Mesendoderm (in vitro differentiated cells): Measurements from ENCODE around the gene SCN4B.
A peak's percentile ranks its signal among the peaks of the same experiment; 100 is the strongest.

Source experiments
- DNase-seq: peaks from one replicate; pipeline ENCODE4 v3.0.0; 2013
- H2AK5ac ChIP-seq: 2 replicates; pipeline ENCODE4 v1.6.1; 2013; ENCODE audit warnings: low read length, inconsistent platforms
- H2BK120ac ChIP-seq: 2 replicates; pipeline ENCODE4 v1.6.1; 2013; ENCODE audit warnings: low read depth, mild to moderate bottlenecking, low read length, moderate library complexity, mixed read lengths
- H2BK15ac ChIP-seq: replicated peaks from 2 replicates; pipeline ENCODE4 v1.6.1; 2013; ENCODE audit warnings: low read depth, mild to moderate bottlenecking, moderate library complexity
- H2BK5ac ChIP-seq: 2 replicates; pipeline ENCODE4 v1.6.1; 2013; ENCODE audit warnings: low read length, inconsistent platforms
- H3K18ac ChIP-seq: 2 replicates; pipeline ENCODE4 v1.6.1; 2013; ENCODE audit warnings: mild to moderate bottlenecking, low read length, mixed read lengths
- H3K23ac ChIP-seq: one replicate; pipeline ENCODE4 v1.6.1; 2013; ENCODE audit warnings: low read length
- H3K27ac ChIP-seq: 2 replicates; pipeline ENCODE4 v1.5.1; 2013; ENCODE audit warnings: low read depth, mild to moderate bottlenecking, inconsistent platforms, low read length, moderate library complexity
- H3K27me3 ChIP-seq: 2 replicates; pipeline ENCODE4 v1.6.1; 2013; ENCODE audit warnings: low read length, control low read depth, mild to moderate bottlenecking, inconsistent platforms; ENCODE audit not compliant: insufficient read depth, poor library complexity
- H3K36me3 ChIP-seq: 2 replicates; pipeline ENCODE4 v1.6.1; 2013; ENCODE audit warnings: low read length, inconsistent platforms; ENCODE audit not compliant: control insufficient read depth, insufficient read depth
- H3K4ac ChIP-seq: one replicate; pipeline ENCODE4 v1.6.1; 2013; ENCODE audit warnings: low read depth, mild to moderate bottlenecking, low read length, moderate library complexity
- H3K4me1 ChIP-seq: 2 replicates; pipeline ENCODE4 v1.6.1; 2013; ENCODE audit warnings: low read depth, low read length, inconsistent platforms; ENCODE audit not compliant: control insufficient read depth
- H3K4me2 ChIP-seq: 2 replicates; pipeline ENCODE4 v1.6.1; 2013; ENCODE audit warnings: low read length
- H3K4me3 ChIP-seq: 2 replicates; pipeline ENCODE4 v1.5.1; 2013; ENCODE audit warnings: mild to moderate bottlenecking, low read length
- H3K56ac ChIP-seq: one replicate; pipeline ENCODE4 v1.6.1; 2013; ENCODE audit warnings: low read length
- H3K79me1 ChIP-seq: 2 replicates; pipeline ENCODE4 v1.6.1; 2013; ENCODE audit warnings: low read length, inconsistent platforms
- H3K79me2 ChIP-seq: 2 replicates; pipeline ENCODE4 v1.6.1; 2013; ENCODE audit warnings: mild to moderate bottlenecking, low read length; ENCODE audit not compliant: control insufficient read depth, insufficient read depth
- H3K9ac ChIP-seq: 2 replicates; pipeline ENCODE4 v1.6.1; 2013; ENCODE audit warnings: low read length, inconsistent platforms
- H4K5ac ChIP-seq: one replicate; pipeline ENCODE4 v1.6.1; 2013; ENCODE audit warnings: low read length
- H4K8ac ChIP-seq: one replicate; pipeline ENCODE4 v1.6.1; 2013; ENCODE audit warnings: low read depth, mild to moderate bottlenecking, control low read depth, low read length, moderate library complexity
- WGBS: extraction: QIAGEN DNeasy Blood & Tissue Kit; methylation state at CpG from one replicate; pipeline ENCODE4 v1.1.7; 2013; ENCODE audit warnings: low lambda C conversion rate, missing lambda C conversion rate; ENCODE audit not compliant: insufficient coverage; ENCODE audit errors: extremely low coverage; 5-methylcytosine and 5-hydroxymethylcytosine counted together

The SCN4B gene

DNA sequence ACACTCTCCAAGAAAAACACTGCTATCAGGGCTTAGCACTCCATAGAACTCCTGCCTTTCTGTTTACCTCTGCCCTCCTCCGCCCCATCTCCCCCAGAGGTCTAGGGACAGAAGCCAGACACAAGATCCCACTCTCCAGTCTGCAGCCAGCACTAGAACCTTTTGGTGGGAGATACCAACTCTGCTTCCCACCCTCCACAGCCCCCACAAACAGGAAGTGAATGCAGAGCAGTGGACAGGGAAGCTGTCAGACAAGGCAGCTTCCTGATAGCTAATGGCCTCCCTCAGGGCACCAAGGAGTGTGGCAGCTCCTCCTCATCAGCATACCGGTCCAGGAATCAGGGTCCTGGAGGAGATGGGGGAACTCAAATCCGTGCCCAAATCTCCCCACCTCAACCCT, 5.1 kb downstream of the SCN4B start:
- H3K56ac ChIP-seq, result peak overlapping the region; percentile 28
- no peaks in the 10 kb centered on the region for H3K79me2 ChIP-seq
- no peaks in the 10 kb centered on the region for H3K4me1 ChIP-seq
- no CpG with 5 or more reads among the region's 3 CpGs for WGBS
- H4K5ac ChIP-seq, result no peak overlapping the region
- H2AK5ac ChIP-seq, result no peak overlapping the region
- H3K18ac ChIP-seq, result no peak overlapping the region
- no peak overlapping the region for H2BK120ac ChIP-seq
- H3K79me1 ChIP-seq, result no peaks in the 10 kb centered on the region
- no peak overlapping the region for H3K4me3 ChIP-seq
- no peaks in the 10 kb centered on the region for H3K36me3 ChIP-seq
- no peak overlapping the region for H4K8ac ChIP-seq
- no peak overlapping the region for H3K27ac ChIP-seq
- DNase-seq, result peak; percentile 82
- no peak overlapping the region for H3K9ac ChIP-seq
- H2BK15ac ChIP-seq, result no peak overlapping the region
- no peak overlapping the region for H2BK5ac ChIP-seq
- no peak overlapping the region for H3K23ac ChIP-seq
- peaks cover 13% of the 10 kb centered on the region for H3K27me3 ChIP-seq
- H3K4me2 ChIP-seq, result no peak overlapping the region
- no peak overlapping the region for H3K4ac ChIP-seq

DNA sequence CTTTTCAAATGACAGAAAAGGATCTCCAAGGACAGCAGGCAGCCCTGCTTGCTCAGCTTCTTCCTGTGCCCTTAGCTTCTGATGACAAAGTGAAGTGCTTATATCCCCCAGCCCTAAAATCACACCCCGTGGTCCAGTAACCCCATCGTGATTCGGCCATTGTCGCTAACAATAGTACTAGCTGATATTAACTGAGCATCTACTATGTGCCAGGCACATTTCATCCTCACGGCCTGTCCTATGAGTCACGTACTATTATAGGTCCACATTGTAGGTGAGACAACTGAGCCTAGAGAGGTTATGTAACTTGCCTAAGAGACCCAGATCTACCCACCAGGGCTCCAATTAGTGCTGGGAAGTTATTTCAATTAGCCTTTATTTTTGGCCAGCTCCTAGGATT, 6.1 kb downstream of the SCN4B start:
- no peak overlapping the region for H3K18ac ChIP-seq
- H3K36me3 ChIP-seq, result no peaks in the 10 kb centered on the region
- no CpG with 5 or more reads among the region's 6 CpGs for WGBS
- H3K27me3 ChIP-seq, result peaks cover 7% of the 10 kb centered on the region
- H3K27ac ChIP-seq, result no peak overlapping the region
- no peak overlapping the region for H3K9ac ChIP-seq
- H4K8ac ChIP-seq, result no peak overlapping the region
- H3K4me2 ChIP-seq, result peak overlapping the region; percentile 8
- H3K4me3 ChIP-seq, result no peak overlapping the region
- H3K56ac ChIP-seq, result no peak overlapping the region
- DNase-seq, result no peak
- no peak overlapping the region for H3K23ac ChIP-seq
- no peak overlapping the region for H2BK120ac ChIP-seq
- H2AK5ac ChIP-seq, result no peak overlapping the region
- H2BK15ac ChIP-seq, result no peak overlapping the region
- H2BK5ac ChIP-seq, result no peak overlapping the region
- no peaks in the 10 kb centered on the region for H3K79me2 ChIP-seq
- H3K4ac ChIP-seq, result no peak overlapping the region
- no peaks in the 10 kb centered on the region for H3K4me1 ChIP-seq
- no peaks in the 10 kb centered on the region for H3K79me1 ChIP-seq
- no peak overlapping the region for H4K5ac ChIP-seq

DNA sequence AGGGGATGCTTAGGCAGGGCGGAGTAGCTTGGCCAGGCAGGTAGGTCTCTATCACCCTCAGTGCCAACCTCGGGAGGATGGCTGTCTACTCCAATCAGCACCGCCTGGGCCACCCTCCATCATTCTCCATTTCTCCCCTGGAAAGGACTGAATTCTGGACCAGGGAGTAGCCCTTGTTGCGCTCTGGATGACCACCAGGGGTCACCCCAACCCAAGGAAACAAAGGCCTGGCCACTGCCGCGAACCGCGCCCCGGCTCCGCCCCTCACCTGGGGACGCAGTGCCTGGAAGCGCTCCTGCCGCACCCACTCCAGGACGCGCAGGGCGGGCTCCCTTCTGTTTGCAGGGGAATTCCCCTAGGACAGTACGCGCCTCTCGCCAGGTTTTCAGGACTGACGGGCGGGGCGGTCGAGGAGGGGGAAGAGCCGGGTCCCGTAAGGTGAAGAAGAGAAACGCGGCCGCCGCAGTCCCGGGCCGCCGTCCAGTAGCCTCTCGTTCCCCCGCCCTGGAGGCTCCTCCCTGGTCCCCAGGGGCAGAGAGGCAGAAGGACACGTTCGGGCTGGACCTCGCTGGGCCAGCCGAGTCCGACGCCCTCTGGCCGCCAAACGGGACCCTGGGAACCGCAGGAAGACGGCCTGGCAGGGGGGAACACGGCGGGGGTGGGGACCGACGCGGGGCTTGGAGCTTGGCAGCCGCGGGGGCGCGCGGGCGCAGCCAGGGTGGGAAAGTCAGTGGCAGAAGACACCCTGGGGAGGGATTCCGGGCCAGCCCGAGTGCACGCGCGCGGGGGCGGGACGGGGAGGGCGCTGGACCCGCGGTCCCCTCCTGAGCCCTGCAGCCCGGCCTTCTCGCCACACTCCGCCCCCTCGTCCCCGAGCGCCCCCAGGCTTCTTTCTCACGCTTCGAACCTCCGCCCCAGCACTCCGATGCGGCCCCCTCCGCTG, 7.1 kb downstream of the SCN4B start:
- WGBS, result no CpG with 5 or more reads among the region's 78 CpGs
- Histone ChIP-seq H3K9ac (peak overlapping the region; percentile 14), H3K79me2 (no peaks in the 10 kb centered on the region), H3K4me1 (no peaks in the 10 kb centered on the region), H2BK120ac (no peak overlapping the region), H3K18ac (no peak overlapping the region), H3K23ac (no peak overlapping the region), H3K27ac (no peak overlapping the region), H4K5ac (no peak overlapping the region), H3K4ac (no peak overlapping the region), H3K4me2 (peak overlapping the region; percentile 12), H3K79me1 (no peaks in the 10 kb centered on the region), H3K36me3 (no peaks in the 10 kb centered on the region), H3K4me3 (peak overlapping the region; percentile 37), H3K56ac (peak overlapping the region; percentile 68), H2AK5ac (no peak overlapping the region), H2BK15ac (no peak overlapping the region), H2BK5ac (no peak overlapping the region), H3K27me3 (peaks cover 3% of the 10 kb centered on the region), H4K8ac (no peak overlapping the region)
- peak; percentile 87 for DNase-seq

DNA sequence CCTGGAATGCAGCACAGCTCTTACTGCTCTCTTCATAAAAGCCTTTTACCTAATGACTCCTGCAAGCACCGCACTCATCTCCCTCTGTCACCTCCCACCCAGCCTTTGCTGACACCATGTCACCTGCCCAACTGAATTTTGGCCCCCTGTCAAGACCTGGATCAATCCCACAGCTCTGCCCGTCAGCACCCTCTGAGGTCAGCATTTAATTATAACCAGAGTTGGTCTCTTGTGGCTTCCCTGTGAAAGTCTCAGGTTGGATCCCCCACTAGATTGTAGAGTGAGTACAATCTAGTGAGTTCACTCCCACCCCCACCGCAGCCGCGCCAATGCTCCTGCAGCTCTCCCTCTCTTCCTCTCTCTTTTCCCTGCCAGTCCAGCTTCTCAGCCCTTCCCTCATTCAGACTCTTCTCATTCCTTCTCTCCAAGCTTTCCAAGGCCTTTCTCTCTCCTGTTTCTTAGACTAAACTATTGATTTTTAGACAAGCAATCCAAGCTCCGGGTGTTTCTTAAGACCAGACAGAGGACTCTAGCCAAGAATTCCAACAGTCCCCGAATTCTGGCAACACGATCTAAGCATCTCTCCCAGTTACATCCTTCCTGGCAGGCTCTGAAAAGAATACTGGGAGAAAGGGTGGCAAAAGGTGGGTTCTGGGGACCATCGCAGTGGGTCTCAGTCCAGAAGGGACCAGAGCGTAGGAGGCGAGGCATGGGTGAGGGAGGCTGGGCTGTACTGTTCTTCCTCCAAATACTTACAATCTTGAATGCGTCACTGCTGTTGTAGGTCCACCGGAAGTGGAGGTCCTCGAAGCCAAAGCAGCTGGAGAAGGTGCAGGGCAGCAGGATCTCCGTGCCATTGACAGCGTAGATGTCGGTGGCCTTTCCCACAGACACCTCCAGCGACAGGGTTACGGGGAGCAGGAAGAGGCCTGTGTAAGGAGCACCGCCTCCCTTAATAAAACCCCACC, 8.0 kb downstream of the SCN4B start:
- no CpG with 5 or more reads among the region's 20 CpGs for WGBS
- no peak overlapping the region for H2BK5ac ChIP-seq
- no peaks in the 10 kb centered on the region for H3K27me3 ChIP-seq
- H3K79me2 ChIP-seq, result no peaks in the 10 kb centered on the region
- H3K4me2 ChIP-seq, result no peak overlapping the region
- no peak overlapping the region for H3K23ac ChIP-seq
- no peaks in the 10 kb centered on the region for H3K36me3 ChIP-seq
- H4K8ac ChIP-seq, result no peak overlapping the region
- DNase-seq, result no peak
- H3K79me1 ChIP-seq, result no peaks in the 10 kb centered on the region
- H2BK15ac ChIP-seq, result no peak overlapping the region
- H3K18ac ChIP-seq, result no peak overlapping the region
- H4K5ac ChIP-seq, result no peak overlapping the region
- no peak overlapping the region for H3K4me3 ChIP-seq
- H2BK120ac ChIP-seq, result no peak overlapping the region
- no peak overlapping the region for H3K56ac ChIP-seq
- H3K27ac ChIP-seq, result no peak overlapping the region
- no peaks in the 10 kb centered on the region for H3K4me1 ChIP-seq
- H2AK5ac ChIP-seq, result no peak overlapping the region
- H3K9ac ChIP-seq, result no peak overlapping the region
- H3K4ac ChIP-seq, result no peak overlapping the region

GRCh38 chr11:118143661-118144185, 8.9 kb downstream of the SCN4B start:
- Histone ChIP-seq H3K79me1 (no peaks in the 10 kb centered on the region), H4K5ac (no peak overlapping the region), H3K4ac (no peak overlapping the region), H2AK5ac (no peak overlapping the region), H2BK15ac (no peak overlapping the region), H3K18ac (no peak overlapping the region), H3K79me2 (no peaks in the 10 kb centered on the region), H4K8ac (no peak overlapping the region), H3K9ac (no peak overlapping the region), H2BK120ac (no peak overlapping the region), H3K23ac (no peak overlapping the region), H3K36me3 (no peaks in the 10 kb centered on the region), H3K27ac (no peak overlapping the region), H2BK5ac (no peak overlapping the region), H3K27me3 (no peaks in the 10 kb centered on the region), H3K56ac (no peak overlapping the region), H3K4me2 (no peak overlapping the region), H3K4me1 (no peaks in the 10 kb centered on the region), H3K4me3 (no peak overlapping the region)
- DNase-seq, result no peak
- WGBS, result no CpG with 5 or more reads among the region's 12 CpGs
